Skeletal muscle satellite cell (primary cell): ENCODE data around the gene KCNJ5.

Source experiments
- H3K27me3 ChIP-seq: 2 replicates; pipeline ENCODE4 v1.7.0; 2013; ENCODE audit warnings: low read length; ENCODE audit not compliant: control insufficient read depth, insufficient read depth
- H3K36me3 ChIP-seq: 2 replicates; pipeline ENCODE4 v1.7.0; 2013; ENCODE audit warnings: mild to moderate bottlenecking, control low read depth, low read length; ENCODE audit not compliant: insufficient read depth
- H3K4me1 ChIP-seq: 2 replicates; pipeline ENCODE4 v1.7.0; 2013; ENCODE audit warnings: low read length; ENCODE audit not compliant: control insufficient read depth, insufficient read depth
- H3K4me2 ChIP-seq: 2 replicates; pipeline ENCODE4 v1.7.0; 2013; ENCODE audit warnings: mild to moderate bottlenecking, low read length
- H3K4me3 ChIP-seq: 2 replicates; pipeline ENCODE4 v1.7.0; 2013; ENCODE audit warnings: low read length
- H3K9ac ChIP-seq: 2 replicates; pipeline ENCODE4 v1.7.0; 2013; ENCODE audit warnings: mild to moderate bottlenecking, low read depth, low read length, moderate library complexity
- H3K9me3 ChIP-seq: replicated peaks from 2 replicates; pipeline ENCODE4 v1.7.0; 2013; ENCODE audit warnings: mild to moderate bottlenecking, control low read depth, low read length

The KCNJ5 gene

DNA sequence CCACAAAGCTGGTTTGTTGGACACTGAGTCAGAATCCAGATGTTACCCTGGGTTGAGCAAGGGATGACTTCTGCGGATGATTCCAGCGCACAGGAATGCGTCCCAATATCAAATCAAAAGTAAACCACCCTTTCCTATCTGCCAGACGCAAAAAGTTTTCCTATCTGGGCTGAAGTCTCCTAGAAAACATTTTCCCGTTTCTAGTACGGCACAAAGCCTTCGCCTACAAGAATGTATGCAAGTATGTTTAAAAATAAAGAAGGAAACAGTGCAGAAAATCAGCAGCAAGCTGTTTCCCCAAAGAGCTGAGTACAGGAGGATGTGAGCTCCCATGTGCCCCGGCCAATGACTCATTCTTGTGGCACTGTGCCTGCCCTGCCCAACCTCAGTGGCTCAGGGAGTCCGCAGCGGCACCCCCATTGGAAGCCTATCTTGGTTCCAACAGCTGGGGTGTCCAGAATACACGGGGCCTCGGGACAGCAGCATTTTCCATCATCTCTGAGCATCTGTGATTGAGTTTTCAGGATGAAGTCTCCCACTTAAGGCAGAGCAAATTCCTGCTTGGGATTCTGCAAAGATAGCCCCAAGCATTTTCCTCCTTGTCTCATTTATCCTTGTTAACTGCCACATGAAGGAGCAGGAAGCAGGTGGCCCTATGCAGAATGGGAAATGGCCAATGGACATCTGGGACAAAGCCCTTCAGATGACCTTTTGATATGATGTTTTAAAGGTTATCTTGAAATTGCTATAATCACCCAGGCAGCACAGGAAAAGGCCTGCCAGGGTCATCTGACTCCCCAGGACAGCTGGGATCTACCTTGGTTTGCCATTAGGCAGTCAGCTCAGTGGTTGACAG, 17.5 kb downstream of the KCNJ5 start:
- H3K9me3 ChIP-seq: no peaks in the 10 kb centered on the region
- H3K4me3 ChIP-seq: peak overlapping the region; percentile 56
- H3K27me3 ChIP-seq: peaks cover 6% of the 10 kb centered on the region
- peak overlapping the region; percentile 83 for H3K4me2 ChIP-seq
- H3K4me1 ChIP-seq: peaks cover 33% of the 10 kb centered on the region
- H3K9ac ChIP-seq: peak overlapping the region; percentile 19
- H3K36me3 ChIP-seq: no peaks in the 10 kb centered on the region

GRCh38 chr11:128909438-128910125, 18.4 kb downstream of the KCNJ5 start:
- Histone ChIP-seq H3K36me3 (no peaks in the 10 kb centered on the region), H3K27me3 (peaks cover 12% of the 10 kb centered on the region), H3K9ac (no peak overlapping the region), H3K4me3 (no peak overlapping the region), H3K9me3 (no peaks in the 10 kb centered on the region), H3K4me2 (no peak overlapping the region), H3K4me1 (peaks cover 24% of the 10 kb centered on the region)

- H3K9ac ChIP-seq: no peak overlapping the region
- H3K4me1 ChIP-seq: peaks cover 21% of the 10 kb centered on the region
- H3K9me3 ChIP-seq: no peaks in the 10 kb centered on the region
- H3K27me3 ChIP-seq: peaks cover 21% of the 10 kb centered on the region
- no peaks in the 10 kb centered on the region for H3K36me3 ChIP-seq
- H3K4me2 ChIP-seq: no peak overlapping the region
- no peak overlapping the region for H3K4me3 ChIP-seq
These were observed 19.4 kb downstream of the KCNJ5 start for GRCh38 chr11:128910576-128910975.

DNA sequence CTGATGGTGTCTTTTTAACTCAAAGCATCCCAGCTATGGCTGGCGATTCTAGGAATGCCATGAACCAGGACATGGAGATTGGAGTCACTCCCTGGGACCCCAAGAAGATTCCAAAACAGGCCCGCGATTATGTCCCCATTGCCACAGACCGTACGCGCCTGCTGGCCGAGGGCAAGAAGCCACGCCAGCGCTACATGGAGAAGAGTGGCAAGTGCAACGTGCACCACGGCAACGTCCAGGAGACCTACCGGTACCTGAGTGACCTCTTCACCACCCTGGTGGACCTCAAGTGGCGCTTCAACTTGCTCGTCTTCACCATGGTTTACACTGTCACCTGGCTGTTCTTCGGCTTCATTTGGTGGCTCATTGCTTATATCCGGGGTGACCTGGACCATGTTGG, 20.1 kb downstream of the KCNJ5 start:
- peaks cover 21% of the 10 kb centered on the region for H3K27me3 ChIP-seq

DNA sequence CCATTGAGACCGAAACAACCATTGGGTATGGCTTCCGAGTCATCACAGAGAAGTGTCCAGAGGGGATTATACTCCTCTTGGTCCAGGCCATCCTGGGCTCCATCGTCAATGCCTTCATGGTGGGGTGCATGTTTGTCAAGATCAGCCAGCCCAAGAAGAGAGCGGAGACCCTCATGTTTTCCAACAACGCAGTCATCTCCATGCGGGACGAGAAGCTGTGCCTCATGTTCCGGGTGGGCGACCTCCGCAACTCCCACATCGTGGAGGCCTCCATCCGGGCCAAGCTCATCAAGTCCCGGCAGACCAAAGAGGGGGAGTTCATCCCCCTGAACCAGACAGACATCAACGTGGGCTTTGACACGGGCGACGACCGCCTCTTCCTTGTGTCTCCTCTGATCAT, 20.5 kb downstream of the KCNJ5 start:
- Histone ChIP-seq H3K36me3 (no peaks in the 10 kb centered on the region), H3K9ac (no peak overlapping the region), H3K4me1 (peaks cover 17% of the 10 kb centered on the region), H3K27me3 (peaks cover 21% of the 10 kb centered on the region), H3K4me2 (no peak overlapping the region), H3K9me3 (no peaks in the 10 kb centered on the region), H3K4me3 (no peak overlapping the region)

More for the DNA sequence above, 20.1 kb downstream of the KCNJ5 start:
- H3K4me2 ChIP-seq: no peak overlapping the region
- no peaks in the 10 kb centered on the region for H3K36me3 ChIP-seq
- peaks cover 18% of the 10 kb centered on the region for H3K4me1 ChIP-seq
- H3K9me3 ChIP-seq: no peaks in the 10 kb centered on the region
- H3K4me3 ChIP-seq: no peak overlapping the region
- no peak overlapping the region for H3K9ac ChIP-seq

- Histone ChIP-seq H3K4me2 (no peak overlapping the region), H3K9ac (no peak overlapping the region), H3K4me1 (peaks cover 3% of the 10 kb centered on the region), H3K9me3 (no peaks in the 10 kb centered on the region), H3K4me3 (no peak overlapping the region), H3K36me3 (no peaks in the 10 kb centered on the region), H3K27me3 (peaks cover 26% of the 10 kb centered on the region)
These were observed 22.6 kb downstream of the KCNJ5 start for GRCh38 chr11:128913806-128914205.

GRCh38 chr11:128914216-128915148, 23.3 kb downstream of the KCNJ5 start:
- no peak overlapping the region for H3K9ac ChIP-seq
- H3K36me3 ChIP-seq: no peaks in the 10 kb centered on the region
- H3K4me1 ChIP-seq: no peaks in the 10 kb centered on the region
- no peak overlapping the region for H3K4me2 ChIP-seq
- no peaks in the 10 kb centered on the region for H3K9me3 ChIP-seq
- H3K27me3 ChIP-seq: peaks cover 30% of the 10 kb centered on the region
- no peak overlapping the region for H3K4me3 ChIP-seq

DNA sequence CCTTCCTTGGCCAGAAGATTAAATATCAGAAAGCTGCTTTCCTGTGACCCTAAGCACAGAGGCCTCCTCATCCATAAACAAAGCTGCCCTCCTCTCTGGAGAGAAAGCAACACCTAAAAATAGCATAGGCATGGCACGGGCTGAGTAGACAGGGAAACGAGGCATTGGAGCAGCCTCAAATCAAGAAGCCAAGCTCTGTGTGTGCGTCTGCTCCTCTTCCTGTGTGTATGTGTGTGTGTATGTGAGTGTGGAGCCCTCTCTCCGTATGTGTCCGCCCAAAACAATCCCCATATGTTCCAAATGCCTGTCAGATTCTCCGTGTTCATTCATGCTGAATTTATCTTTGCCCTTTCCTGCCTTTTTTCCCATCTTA, 24.0 kb downstream of the KCNJ5 start:
- no peaks in the 10 kb centered on the region for H3K9me3 ChIP-seq
- H3K9ac ChIP-seq: no peak overlapping the region
- peaks cover 35% of the 10 kb centered on the region for H3K27me3 ChIP-seq
- H3K4me1 ChIP-seq: no peaks in the 10 kb centered on the region
- H3K4me2 ChIP-seq: no peak overlapping the region
- H3K4me3 ChIP-seq: no peak overlapping the region
- H3K36me3 ChIP-seq: no peaks in the 10 kb centered on the region

DNA sequence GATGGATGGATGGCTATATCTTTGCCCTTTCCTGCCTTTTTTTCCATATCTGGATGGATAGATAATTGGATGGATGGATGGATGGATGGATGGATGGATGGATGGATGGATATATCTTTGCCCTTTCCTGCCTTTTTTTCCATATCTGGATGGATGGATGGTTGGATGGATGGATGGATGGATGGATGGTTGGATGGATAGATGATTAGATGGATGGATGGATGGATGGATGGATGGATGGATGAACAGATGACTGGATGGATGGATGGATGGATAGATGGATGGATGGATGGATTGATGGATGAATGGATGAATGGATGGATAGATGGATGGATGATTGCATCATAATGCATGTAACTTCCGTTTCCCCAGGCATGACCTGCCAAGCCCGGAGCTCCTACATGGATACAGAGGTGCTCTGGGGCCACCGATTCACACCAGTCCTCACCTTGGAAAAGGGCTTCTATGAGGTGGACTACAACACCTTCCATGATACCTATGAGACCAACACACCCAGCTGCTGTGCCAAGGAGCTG, 24.9 kb downstream of the KCNJ5 start:
- Histone ChIP-seq H3K9me3 (no peaks in the 10 kb centered on the region), H3K4me2 (no peak overlapping the region), H3K4me3 (no peak overlapping the region), H3K4me1 (no peaks in the 10 kb centered on the region), H3K9ac (no peak overlapping the region), H3K27me3 (peaks cover 45% of the 10 kb centered on the region), H3K36me3 (no peaks in the 10 kb centered on the region)

GRCh38 chr11:128916681-128917080, 25.5 kb downstream of the KCNJ5 start:
- no peak overlapping the region for H3K9ac ChIP-seq
- H3K9me3 ChIP-seq: no peaks in the 10 kb centered on the region
- no peaks in the 10 kb centered on the region for H3K36me3 ChIP-seq
- H3K27me3 ChIP-seq: peaks cover 46% of the 10 kb centered on the region
- no peaks in the 10 kb centered on the region for H3K4me1 ChIP-seq
- no peak overlapping the region for H3K4me2 ChIP-seq
- H3K4me3 ChIP-seq: no peak overlapping the region

DNA sequence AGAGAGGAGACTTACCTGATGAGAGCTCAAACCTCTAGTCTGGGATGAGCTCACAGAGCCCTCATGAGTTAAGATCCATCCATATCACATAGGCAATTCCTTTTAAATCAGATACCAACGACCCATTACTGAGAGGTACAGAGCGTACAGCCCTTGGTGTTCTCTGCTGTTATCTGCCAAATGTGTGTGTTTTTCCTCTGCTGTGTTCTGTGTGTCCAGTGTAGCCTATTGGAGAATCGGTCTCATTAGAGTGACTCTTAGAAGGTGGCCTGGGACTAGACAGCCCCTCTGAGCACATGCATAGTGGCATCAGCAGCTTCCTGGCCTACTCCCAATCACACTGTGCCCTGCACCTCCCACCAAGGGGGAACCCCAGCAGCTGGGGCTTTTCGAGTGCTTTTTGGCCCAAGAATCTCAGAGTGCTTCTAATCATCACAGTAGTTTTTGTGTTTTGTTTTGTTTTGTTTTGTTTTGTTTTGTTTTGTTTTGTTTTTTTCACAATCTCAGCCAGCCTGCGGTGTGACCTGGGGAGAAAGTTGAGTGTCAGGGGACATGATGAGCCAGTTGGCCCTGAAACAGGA, 26.1 kb downstream of the KCNJ5 start:
- Histone ChIP-seq H3K27me3 (peaks cover 46% of the 10 kb centered on the region), H3K36me3 (no peaks in the 10 kb centered on the region), H3K4me2 (no peak overlapping the region), H3K4me3 (no peak overlapping the region), H3K9ac (no peak overlapping the region), H3K9me3 (no peaks in the 10 kb centered on the region), H3K4me1 (no peaks in the 10 kb centered on the region)
